GM12891 (cell line): ENCODE data around the gene REPIN1.

Experiments used
- PAX5 ChIP-seq: IDR thresholded peaks from 2 replicates; pipeline ENCODE4 v1.6.1; 2011; ENCODE audit warnings: low read length, moderate library complexity, mild to moderate bottlenecking; ENCODE audit not compliant: insufficient read depth, severe bottlenecking
- POLR2A ChIP-seq: IDR thresholded peaks from 2 replicates; pipeline ENCODE4 v1.6.1; 2011; ENCODE audit warnings: low read depth, low read length, control low read depth
- POLR2AphosphoS5 ChIP-seq: IDR thresholded peaks from 2 replicates; pipeline ENCODE4 v1.6.1; 2011; ENCODE audit warnings: low read depth, low read length, control low read depth
- SPI1 ChIP-seq: IDR thresholded peaks from 2 replicates; pipeline ENCODE4 v1.6.1; 2011; ENCODE audit warnings: low read depth, low read length, control low read depth
- TAF1 ChIP-seq: IDR thresholded peaks from 2 replicates; pipeline ENCODE4 v1.6.1; 2011; ENCODE audit warnings: low read depth, low read length, control low read depth

GRCh38 chr7:150374472-150374871 lies 5.8 kb downstream of the REPIN1 start:
- TF ChIP-seq POLR2A (0 out of 2 replicates have a peak, but pooled peaks have one; percentile 44), POLR2AphosphoS5 (no peak; the same call in 1 of the 2 replicates), SPI1 (no peak), TAF1 (no peak), PAX5 (no peak)
